H1 (cell line): Measurements from ENCODE around the gene PTCH2. TPM values are rescaled to one million over a fixed set of nuclear protein-coding genes. Genes with fewer than 3 reads are reported as not detected.

Experiments
- ASH2L ChIP-seq: fragments of 200-600, 300-600 bp; sonication (generic); IDR thresholded peaks from one replicate; pipeline ENCODE4 v1.7.1; 2017; ENCODE audit warnings: low read length
- ATF2 ChIP-seq: IDR thresholded peaks from 2 replicates; pipeline ENCODE4 v1.6.1; 2012; ENCODE audit warnings: low read length, inconsistent platforms
- ATF3 ChIP-seq: IDR thresholded peaks from 2 replicates; pipeline ENCODE4 v1.6.1; 2011; ENCODE audit warnings: low read depth, mild to moderate bottlenecking, low read length; ENCODE audit not compliant: insufficient read depth
- BCL11A ChIP-seq, 2 experiments: IDR thresholded peaks; one replicate each; pipeline ENCODE4 v1.6.1; 2011; ENCODE audit warnings: low read depth in 2 of 2, low read length in 2 of 2, mild to moderate bottlenecking in 2 of 2
- CBX5 ChIP-seq: fragments of 300-800, 300-1000 bp; sonication (generic); IDR thresholded peaks from 2 replicates; pipeline ENCODE4 v1.7.1; 2016; ENCODE audit warnings: antibody characterized with exemption, low read length, low read depth
- CBX8 ChIP-seq: fragments of 300-800, 300-1000 bp; sonication (generic); IDR thresholded peaks from 2 replicates; pipeline ENCODE4 v1.7.1; 2016; ENCODE audit warnings: low read depth, low read length, borderline replicate concordance
- EP300 ChIP-seq, 2 experiments: IDR thresholded peaks; 1 replicate in 1 of 2; 2 replicates in 1 of 2; pipeline ENCODE4 v1.6.1; 2011 to 2012; ENCODE audit warnings: low read depth in 2 of 2, low read length in 2 of 2, mild to moderate bottlenecking in 2 of 2, borderline replicate concordance in 1 of 2, inconsistent platforms in 1 of 2, moderate library complexity in 1 of 2
- KDM5A ChIP-seq: fragments of 200-600 bp; IDR thresholded peaks from 2 replicates; pipeline ENCODE4 v1.7.1; 2012; ENCODE audit warnings: mild to moderate bottlenecking, low read length, inconsistent platforms, mixed read lengths
- RAD21 ChIP-seq, 2 experiments: IDR thresholded peaks in 1 of 2; conservative IDR thresholded peaks in 1 of 2; 2 replicates each; pipeline ENCODE4 v1.6.1; 2011; ENCODE audit warnings: low read depth in 2 of 2, low read length in 2 of 2, improper control_type of control experiment in 1 of 2, inconsistent platforms in 1 of 2, mild to moderate bottlenecking in 1 of 2, moderate library complexity in 1 of 2
- RNF2 ChIP-seq: fragments of 200-900, 300-1000 bp; sonication (generic); IDR thresholded peaks from 2 replicates; pipeline ENCODE4 v1.7.1; 2016; ENCODE audit warnings: borderline replicate concordance, low read depth, mild to moderate bottlenecking, antibody characterized with exemption, low read length; ENCODE audit not compliant: poor library complexity, severe bottlenecking; ENCODE audit errors: missing control alignments
- SIRT6 ChIP-seq: IDR thresholded peaks from one replicate; pipeline ENCODE4 v1.7.1; 2012; ENCODE audit warnings: low read length, inconsistent platforms
- SP4 ChIP-seq: IDR thresholded peaks from 2 replicates; pipeline ENCODE4 v1.6.1; 2012; ENCODE audit warnings: low read length, inconsistent platforms
- SRF ChIP-seq: IDR thresholded peaks from 2 replicates; pipeline ENCODE4 v1.6.1; 2011; ENCODE audit warnings: mild to moderate bottlenecking, low read depth, low read length, moderate library complexity
- TAF1 ChIP-seq: IDR thresholded peaks from 2 replicates; pipeline ENCODE4 v1.6.1; 2011; ENCODE audit warnings: mild to moderate bottlenecking, low read depth, low read length
- TAF7 ChIP-seq: optimal IDR thresholded peaks from 2 replicates; pipeline ENCODE3; 2011; ENCODE audit warnings: low read depth, mild to moderate bottlenecking, inconsistent platforms, low read length, moderate library complexity, borderline replicate concordance
- TCF12 ChIP-seq: IDR thresholded peaks from 2 replicates; pipeline ENCODE4 v1.6.1; 2011; ENCODE audit warnings: low read depth, mild to moderate bottlenecking, low read length
- USF2 ChIP-seq: IDR thresholded peaks from 2 replicates; pipeline ENCODE4 v1.6.1; 2011; ENCODE audit warnings: low read length, improper control_type of control experiment
- polyA plus RNA-seq, 7 experiments: library from polyadenylated mRNA; depleted of rRNA in 3 of 7; stranded (reverse) in 5 of 7; unstranded in 2 of 7; fragments of >200 nt in 5 of 7; fragments of 200-250 nt in 2 of 7; gene quantifications; 1 replicate in 5 of 7; 2 replicates in 1 of 7; 4 replicates in 1 of 7; pipeline versions ENCODE4 v1.2.1 to v1.2.3, GENCODE V29; 2011 to 2013; ENCODE audit warnings: missing spikeins in 2 of 7, mixed read lengths in 2 of 7
- total RNA-seq: library from RNA; stranded (reverse); fragmentation: NEBNext Ultra II Directional; extraction: Animal tissue kit (Norgen Biotek cat#: 25700); gene quantifications from 2 replicates; pipeline ENCODE4 v1.2.1, GENCODE V29; 2021

The PTCH2 gene
- total and polyA plus RNA-seq, 2 of the 8 experiments (the other 6 are each of a cell fraction or from before 2014, with no cell fraction given), result 0.35 to 1.2 TPM

GRCh38 chr1:44819608-44820327, 23.3 kb downstream of the PTCH2 start (continued):
- TF ChIP-seq ATF2 (peak; percentile 99), USF2 (0 out of 2 replicates have a peak, but pooled peaks have one; percentile 23), ATF3 (no peak), CBX8 (no peak), SIRT6 (no peak), RNF2 (no peak), KDM5A (no peak), BCL11A (IDR thresholded peaks at IDR 0.05; ENCODE audit: low read depth in 2 of 2, low read length in 2 of 2) (peak in 1 of 2 experiments; percentile 77), SP4 (peak; percentile 97), EP300 (IDR thresholded peaks at IDR 0.05; ENCODE audit: borderline replicate concordance in 1 of 2, low read depth in 2 of 2, low read length in 2 of 2) (peak in 1 of 2 experiments; percentile 79; a peak in 1 of 3 replicates), TAF7 (peak; percentile 100), CBX5 (no peak), SRF (no peak), ASH2L (peak; percentile 52), TCF12 (no peak), RAD21 (IDR thresholded peaks at IDR 0.05 in 1 of 2, conservative IDR thresholded peaks at IDR 0.05 in 1 of 2; ENCODE audit: low read depth in 2 of 2, low read length in 2 of 2) (peak in 1 of 2 experiments; percentile 15; a peak in 3 of 4 replicates), TAF1 (peak; percentile 60)
